ENCODE data around the gene RPL23.

The RPL23 gene

DNA sequence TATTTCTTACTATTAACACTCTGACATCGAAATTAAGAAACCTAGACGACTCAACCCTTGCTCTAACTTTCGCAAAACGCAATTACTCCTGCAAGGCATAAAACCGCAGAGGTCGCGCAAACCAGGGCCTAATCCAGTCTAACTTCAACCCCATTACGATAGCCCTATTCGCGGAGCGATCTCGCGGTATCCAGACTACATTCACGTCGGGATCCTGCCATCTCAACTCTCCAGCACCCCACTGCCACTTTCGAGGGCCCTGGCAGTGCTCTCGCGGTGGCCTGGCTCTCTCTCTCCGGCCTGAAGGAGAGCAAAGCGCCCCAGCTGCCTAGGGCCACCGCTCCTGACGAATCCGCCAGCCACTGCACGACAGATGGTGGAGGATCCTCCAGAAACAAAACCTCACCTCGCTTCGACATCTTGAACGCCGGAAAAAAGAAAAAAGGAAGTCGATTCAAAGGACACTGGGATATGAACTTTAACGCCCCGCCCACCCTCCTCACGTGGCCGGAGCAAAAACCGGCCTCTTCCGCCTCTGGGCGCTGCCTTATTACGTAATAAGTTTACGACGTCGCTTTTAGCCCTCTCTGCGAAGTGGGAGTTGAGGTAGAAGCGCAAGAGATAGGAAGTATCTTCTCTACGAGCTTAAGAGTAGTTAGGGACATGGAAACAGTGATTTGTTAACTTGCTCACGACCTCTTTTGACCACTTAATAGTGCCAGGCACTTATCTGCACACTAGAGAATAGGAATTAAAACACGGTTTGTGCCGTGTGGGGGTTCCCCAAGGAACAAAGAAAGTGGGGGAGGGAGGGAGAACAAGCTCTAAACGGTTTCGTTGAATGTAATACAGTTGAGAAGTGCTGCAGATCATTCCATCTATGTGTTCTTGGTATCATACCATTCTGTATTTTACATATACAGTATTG is at the start of gene RPL23:
Gene RPL23, minus strand, starts transcription at position 430 of the 928 bp plus-strand sequence. Its CDS starts 11 bp downstream, at position 419.
- peak within 1 kb of the TSS; percentile 100 for H3K4me3 ChIP-seq (ENCODE audit: control insufficient read depth, low read depth, low read length)
- TF ChIP-seq, protein P1, sequence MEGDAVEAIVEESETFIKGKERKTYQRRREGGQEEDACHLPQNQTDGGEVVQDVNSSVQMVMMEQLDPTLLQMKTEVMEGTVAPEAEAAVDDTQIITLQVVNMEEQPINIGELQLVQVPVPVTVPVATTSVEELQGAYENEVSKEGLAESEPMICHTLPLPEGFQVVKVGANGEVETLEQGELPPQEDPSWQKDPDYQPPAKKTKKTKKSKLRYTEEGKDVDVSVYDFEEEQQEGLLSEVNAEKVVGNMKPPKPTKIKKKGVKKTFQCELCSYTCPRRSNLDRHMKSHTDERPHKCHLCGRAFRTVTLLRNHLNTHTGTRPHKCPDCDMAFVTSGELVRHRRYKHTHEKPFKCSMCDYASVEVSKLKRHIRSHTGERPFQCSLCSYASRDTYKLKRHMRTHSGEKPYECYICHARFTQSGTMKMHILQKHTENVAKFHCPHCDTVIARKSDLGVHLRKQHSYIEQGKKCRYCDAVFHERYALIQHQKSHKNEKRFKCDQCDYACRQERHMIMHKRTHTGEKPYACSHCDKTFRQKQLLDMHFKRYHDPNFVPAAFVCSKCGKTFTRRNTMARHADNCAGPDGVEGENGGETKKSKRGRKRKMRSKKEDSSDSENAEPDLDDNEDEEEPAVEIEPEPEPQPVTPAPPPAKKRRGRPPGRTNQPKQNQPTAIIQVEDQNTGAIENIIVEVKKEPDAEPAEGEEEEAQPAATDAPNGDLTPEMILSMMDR (conservative IDR thresholded peaks at IDR 0.05; ENCODE audit: control insufficient read depth, insufficient read depth, low read depth, low read length) = no peak
- peak; percentile 97 for DNase-seq (ENCODE audit: low read depth)

DNA sequence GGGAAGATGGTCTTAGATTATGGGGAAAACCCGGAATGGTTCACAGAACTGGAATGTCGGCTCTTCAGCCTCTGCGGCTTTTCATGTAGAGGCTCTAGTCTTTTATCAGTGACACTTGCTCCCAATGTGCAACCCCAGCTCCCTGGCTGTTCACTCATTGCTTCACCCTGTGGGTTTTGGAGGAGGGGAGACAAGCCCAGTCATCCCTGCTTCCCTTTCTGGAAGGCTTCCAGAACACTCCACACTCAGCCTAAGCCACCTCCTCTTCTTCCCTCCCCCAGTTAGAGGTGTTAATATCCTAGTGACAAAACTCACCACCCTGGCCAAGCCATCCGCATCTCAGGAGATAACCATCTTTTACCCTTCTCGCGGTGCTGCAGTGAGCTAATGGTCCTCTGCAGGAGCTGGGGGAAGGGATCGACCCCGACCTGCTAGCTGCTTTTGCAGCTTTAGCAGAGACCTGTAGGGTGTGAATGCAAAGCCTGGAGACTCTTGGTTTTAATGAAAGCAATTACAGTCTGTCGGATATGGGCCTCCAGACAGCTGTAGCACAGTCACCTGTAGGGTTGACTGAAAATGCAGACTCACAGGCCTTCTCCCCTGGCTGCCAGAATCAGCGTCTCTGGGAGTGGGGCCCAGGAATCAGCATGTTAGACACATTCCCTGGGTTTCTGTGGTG is 47.6 kb upstream of the RPL23 start:
- peak; percentile 98 for DNase-seq (ENCODE audit: low read depth)
- TF ChIP-seq, protein P1 (conservative IDR thresholded peaks at IDR 0.05; ENCODE audit: control insufficient read depth, insufficient read depth, low read depth, low read length) = no peak
- H3K4me3 ChIP-seq (ENCODE audit: control insufficient read depth, low read depth, low read length) = peak overlapping the region; percentile 6

DNA sequence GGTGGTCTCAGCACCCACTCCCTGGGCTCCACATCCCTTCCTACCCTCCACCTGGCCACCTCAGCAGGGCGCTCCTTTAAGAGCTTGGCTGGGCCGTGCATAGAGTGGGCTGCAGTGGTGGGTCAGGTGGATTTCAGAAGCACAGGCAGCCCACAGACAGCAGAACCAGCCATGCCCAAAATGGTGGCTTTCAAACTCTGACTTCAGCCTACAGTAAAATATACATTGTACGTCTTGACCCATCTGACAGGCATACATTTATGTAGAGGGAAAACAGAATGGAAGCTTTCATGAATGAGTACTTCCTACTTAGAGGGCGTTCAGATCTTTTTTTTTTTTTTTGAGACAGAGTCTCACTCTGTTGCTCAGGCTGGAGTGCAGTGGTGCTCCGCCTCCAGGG is 45.9 kb upstream of the RPL23 start:
- H3K4me3 ChIP-seq (ENCODE audit: control insufficient read depth, low read depth, low read length) = no peak overlapping the region
- TF ChIP-seq, protein P1 (conservative IDR thresholded peaks at IDR 0.05; ENCODE audit: control insufficient read depth, insufficient read depth, low read depth, low read length) = no peak
- no peak for DNase-seq (ENCODE audit: low read depth)

DNA sequence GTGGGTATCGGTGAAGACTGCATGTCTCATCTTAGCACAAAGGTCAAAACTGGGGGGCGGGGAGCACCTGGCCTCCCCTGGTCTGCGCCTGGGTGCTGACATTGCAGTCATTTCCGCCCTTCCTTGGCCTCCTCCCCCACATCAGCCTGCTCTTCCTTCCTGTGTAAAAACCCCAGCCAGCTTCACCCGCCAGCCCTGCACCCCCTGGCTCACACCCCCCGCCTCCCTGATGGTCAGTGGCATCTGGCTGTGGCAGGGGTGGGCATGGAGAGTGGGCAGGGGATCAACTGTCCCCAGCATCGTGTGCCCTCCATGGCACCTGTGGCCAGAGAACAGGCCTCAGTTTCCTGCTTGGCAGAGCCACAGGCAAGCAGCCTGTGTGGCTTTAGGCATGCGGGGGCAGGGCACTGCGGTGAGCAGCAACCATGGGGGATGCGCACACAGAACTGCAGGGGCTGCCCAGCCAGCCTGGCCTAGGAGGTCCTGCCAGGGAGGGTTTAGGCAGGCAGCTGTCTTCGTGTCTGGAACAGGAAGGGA is 45.4 kb upstream of the RPL23 start:
- no peak overlapping the region for H3K4me3 ChIP-seq (ENCODE audit: control insufficient read depth, low read depth, low read length)
- TF ChIP-seq, protein P1 (conservative IDR thresholded peaks at IDR 0.05; ENCODE audit: control insufficient read depth, insufficient read depth, low read depth, low read length) = no peak
- DNase-seq (ENCODE audit: low read depth) = peak; percentile 53

DNA sequence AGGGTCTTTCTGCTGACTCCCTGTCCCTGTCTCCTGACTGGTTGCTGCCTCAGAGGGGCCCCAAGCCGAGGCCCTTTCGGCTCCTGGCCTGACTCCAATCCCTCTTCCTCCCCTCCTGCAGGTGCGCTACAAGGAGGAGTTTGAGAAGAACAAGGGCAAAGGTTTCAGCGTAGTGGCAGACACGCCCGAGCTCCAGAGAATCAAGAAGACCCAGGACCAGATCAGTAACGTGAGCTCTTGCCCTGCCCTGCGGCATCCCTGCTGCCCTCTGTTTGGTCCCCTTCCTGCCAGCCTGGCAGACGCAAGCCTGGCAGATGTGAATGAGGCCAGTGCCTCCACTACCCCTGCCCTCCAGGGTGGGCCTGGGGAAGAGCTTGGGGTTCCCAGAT is 44.8 kb upstream of the RPL23 start:
- DNase-seq (ENCODE audit: low read depth) = no peak
- TF ChIP-seq, protein P1 (conservative IDR thresholded peaks at IDR 0.05; ENCODE audit: control insufficient read depth, insufficient read depth, low read depth, low read length) = no peak
- H3K4me3 ChIP-seq (ENCODE audit: control insufficient read depth, low read depth, low read length) = no peak overlapping the region

DNA sequence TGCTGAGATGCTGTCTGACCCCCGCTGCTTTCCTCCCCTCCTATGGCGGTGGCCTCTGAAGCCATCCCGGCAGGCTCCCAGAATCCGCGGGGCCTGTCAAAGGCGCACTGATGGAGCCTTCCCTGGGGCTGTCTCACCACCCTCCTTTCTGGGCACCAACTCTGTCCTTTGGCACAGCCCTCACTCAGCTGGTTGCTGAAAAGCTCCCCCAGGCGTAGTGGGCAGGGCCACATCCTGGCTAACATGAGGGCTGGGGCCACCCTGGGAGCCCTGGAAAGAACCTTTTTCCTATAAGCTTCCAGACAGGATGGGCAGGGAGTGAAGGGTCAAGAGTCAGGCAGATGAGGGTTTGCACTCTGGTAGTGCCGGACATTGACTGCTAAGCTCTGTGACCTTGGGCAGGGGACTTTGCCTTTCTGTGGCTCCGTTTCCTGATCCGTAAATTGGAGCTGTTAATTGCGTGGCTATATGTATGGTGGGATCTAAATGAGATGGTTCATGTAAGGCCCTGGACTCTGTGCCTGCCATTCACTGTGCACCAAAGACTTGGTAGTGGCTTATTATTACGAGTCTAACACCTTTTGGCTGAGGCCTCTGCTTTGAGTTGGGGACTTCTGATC is 44.3 kb upstream of the RPL23 start:
- H3K4me3 ChIP-seq (ENCODE audit: control insufficient read depth, low read depth, low read length) = no peak overlapping the region
- TF ChIP-seq, protein P1 (conservative IDR thresholded peaks at IDR 0.05; ENCODE audit: control insufficient read depth, insufficient read depth, low read depth, low read length) = no peak
- no peak for DNase-seq (ENCODE audit: low read depth)

Data from fibroblast of mammary gland (primary cell).